ENCODE data around the gene GOLGA8A. TPM values are rescaled to one million over a fixed set of nuclear protein-coding genes. Genes with fewer than 3 reads are reported as not detected.
"Not testable (repeated sequence)": the region's sequence is repeated elsewhere in the genome, so short reads cannot be mapped to it uniquely, and the experiment has no call there.

The GOLGA8A gene
- total and polyA plus RNA-seq, 11 donors: 1.1 to 22.0 (median 8.9) TPM

GRCh38 chr15:34434627-34435305 is 2.8 kb downstream of the GOLGA8A start:
- peak in 1 of 5 donors; percentile 74 for DNase-seq
- Histone ChIP-seq H3K9me3 (no peaks in the 10 kb centered on the region), H3K4me1 (peaks cover 0 to 20% (median 4%) of the 10 kb centered on the region in 12 donors), H3K27ac (no peak overlapping the region), H3K4me3 (no peak overlapping the region), H3K36me3 (peaks cover 0 to 8% (median 0%) of the 10 kb centered on the region in 9 donors), H3K27me3 (peaks cover 0 to 9% (median 0%) of the 10 kb centered on the region in 9 donors)
- intact Hi-C loops (cut with DNase I): loop anchor here in 3 of 10 donors (10.0 kb wide), 3 partner anchors 60 to 200 kb away; no protein-coding TSS in a partner anchor
- TF ChIP-seq CTCF (IDR thresholded peaks at IDR 0.05) (no peak), POLR2A (IDR thresholded peaks at IDR 0.05) (no peak)
- WGBS, 4 donors: 87 to 100% (median 90%) methylated on average over 1 to 20 of the region's 20 CpGs
- peak in 1 of 4 donors; percentile 17 for ATAC-seq

- not testable (repeated sequence) for H3K27me3 ChIP-seq, H3K9me3 ChIP-seq, H3K36me3 ChIP-seq, H3K4me3 ChIP-seq
- ATAC-seq (peak; percentile 71 to 89 (median 87)), DNase-seq (peak in 2 of 5 donors; percentile 60 to 61)
- Histone ChIP-seq H3K27ac (peak overlapping the region in 2 of 12 donors; percentile 45 to 50), H3K4me1 (peaks cover 0 to 20% (median 4%) of the 10 kb centered on the region in 12 donors)
- WGBS, 4 donors: 60 to 86% (median 72%) methylated on average over 1 to 11 of the region's 11 CpGs
- intact Hi-C loops (cut with DNase I): loop anchor here in 3 of 10 donors (10.0 kb wide), 3 partner anchors 61 to 199 kb away; no protein-coding TSS in a partner anchor
Observed at GRCh38 chr15:34433956-34434626, 3.5 kb downstream of the GOLGA8A start.

- H3K4me1 ChIP-seq, H3K36me3 ChIP-seq, ATAC-seq, H3K27me3 ChIP-seq, H3K27ac ChIP-seq, DNase-seq, H3K9me3 ChIP-seq, H3K4me3 ChIP-seq: not testable (repeated sequence)
- intact Hi-C loops (cut with DNase I): loop anchor here in 3 of 10 donors (10.0 kb wide), 3 partner anchors 64 to 196 kb away; no protein-coding TSS in a partner anchor
- WGBS, 4 donors: 67 to 80% (median 73%) methylated on average over 1 to 8 of the region's 8 CpGs
Observed at GRCh38 chr15:34430642-34431041, 7.0 kb downstream of the GOLGA8A start.

GRCh38 chr15:34423425-34424090 is 14.1 kb downstream of the GOLGA8A start:
- H3K27me3 ChIP-seq; H3K4me1 ChIP-seq; H3K4me3 ChIP-seq; H3K9me3 ChIP-seq; H3K27ac ChIP-seq; intact Hi-C loops (cut with DNase I); DNase-seq; H3K36me3 ChIP-seq: not testable (repeated sequence)
- peak; percentile 35 to 73 (median 54) for ATAC-seq
- WGBS, 4 donors: 67 to 87% (median 82%) methylated on average over 3 to 6 of the region's 6 CpGs; no CpG with 5 or more reads in 1 of the 4 donors

GRCh38 chr15:34420953-34421352 is 16.7 kb downstream of the GOLGA8A start:
- not testable (repeated sequence) for ATAC-seq
- 86 to 91% (median 90%) methylated on average over 4 to 7 of the region's 11 CpGs; no CpG with 5 or more reads in 1 of the 4 donors for WGBS, 4 donors

GRCh38 chr15:34418435-34418834 is 19.2 kb downstream of the GOLGA8A start:
- H3K27me3 ChIP-seq; H3K9me3 ChIP-seq; intact Hi-C loops (cut with DNase I); H3K4me3 ChIP-seq; H3K36me3 ChIP-seq; H3K4me1 ChIP-seq; DNase-seq; H3K27ac ChIP-seq; ATAC-seq: not testable (repeated sequence)
- 79 to 84% (median 80%) methylated on average over 8 of the region's 8 CpGs; no CpG with 5 or more reads in 1 of the 4 donors for WGBS, 4 donors

More at GRCh38 chr15:34420953-34421352, 16.7 kb downstream of the GOLGA8A start:
- H3K9me3 ChIP-seq; H3K4me1 ChIP-seq; H3K36me3 ChIP-seq; DNase-seq; H3K27me3 ChIP-seq; H3K4me3 ChIP-seq; intact Hi-C loops (cut with DNase I); H3K27ac ChIP-seq: not testable (repeated sequence)

GRCh38 chr15:34409511-34409910 is 28.1 kb downstream of the GOLGA8A start:
- H3K27ac ChIP-seq; DNase-seq; H3K9me3 ChIP-seq; ATAC-seq; H3K27me3 ChIP-seq; H3K4me1 ChIP-seq; H3K4me3 ChIP-seq; intact Hi-C loops (cut with DNase I); H3K36me3 ChIP-seq: not testable (repeated sequence)
- WGBS, 4 donors: 95 to 96% methylated on average over 8 to 10 of the region's 19 CpGs; no CpG with 5 or more reads in 2 of the 4 donors

GRCh38 chr15:34408973-34409372 is 28.6 kb downstream of the GOLGA8A start:
- 62 to 73% methylated on average over 3 of the region's 10 CpGs; no CpG with 5 or more reads in 2 of the 4 donors for WGBS, 4 donors
- intact Hi-C loops (cut with DNase I): not testable (repeated sequence)

GRCh38 chr15:34403899-34404298 is 33.7 kb downstream of the GOLGA8A start:
- H3K4me3 ChIP-seq; H3K9me3 ChIP-seq; DNase-seq; H3K27ac ChIP-seq; H3K4me1 ChIP-seq; H3K36me3 ChIP-seq; H3K27me3 ChIP-seq; intact Hi-C loops (cut with DNase I); ATAC-seq: not testable (repeated sequence)
- no CpG with 5 or more reads among the region's 3 CpGs for WGBS, 4 donors

More at GRCh38 chr15:34408973-34409372, 28.6 kb downstream of the GOLGA8A start:
- not testable (repeated sequence) for DNase-seq, H3K4me3 ChIP-seq, H3K36me3 ChIP-seq, H3K27ac ChIP-seq, H3K4me1 ChIP-seq, H3K27me3 ChIP-seq, H3K9me3 ChIP-seq, ATAC-seq

Measured in heart left ventricle (tissue), 16 donors.